HepG2 (cell line): Measurements from ENCODE around the gene PARD3. TPM values are rescaled to one million over a fixed set of nuclear protein-coding genes. Genes with fewer than 3 reads are reported as not detected.

Experiments used
- ATAC-seq: fragments of 200-7000 bp; cut with Tn5 transposase; 3 replicates; pipeline ENCODE4 v1.9.1; 2020; ENCODE audit warnings: mild to moderate bottlenecking, moderate library complexity
- BruUV-seq: library from RNA; stranded (reverse); fragments of 400-500 nt; replicated peaks from 2 replicates; lab custom pipeline; 2021; lab: Mats Ljungman, UMichigan
- CTCF ChIA-PET: fragments of 300-600 bp; formaldehyde crosslinking; extraction: SDS; loops from one replicate; lab custom pipeline; 2021; ENCODE audit warnings: low total read pairs, inconsistent platforms, low intra/inter-chr PET ratio; lab: Yijun Ruan, JAX
- POLR2A ChIA-PET: fragments of 350-600 bp; sonication (Branson Sonifier 250); formaldehyde crosslinking; loops from one replicate; lab custom pipeline; 2020; ENCODE audit warnings: antibody characterized with exemption, inconsistent platforms; lab: Yijun Ruan, JAX
- DNase-seq: peaks from one replicate; pipeline ENCODE4 v3.0.0-alpha.2; 2015; ENCODE audit warnings: low spot score
- FAIRE-seq: peaks from 3 replicates; lab custom pipeline; 2011; peaks lifted over from hg19 to GRCh38; lab: Jason Lieb, UNC
- H2AFZ ChIP-seq: one replicate; pipeline ENCODE4 v1.6.1; 2011; ENCODE audit warnings: low read length, inconsistent platforms
- H3K27ac ChIP-seq: fragments of 300-600 bp; 3 replicates; pipeline ENCODE4 v1.8.0; 2011; ENCODE audit warnings: mixed run types, mild to moderate bottlenecking, mixed read lengths, low read length, inconsistent platforms; ENCODE audit not compliant: insufficient read depth; ENCODE audit errors: extremely low read length
- H3K27me3 ChIP-seq, 2 experiments: fragments of 200-600 bp in 1 of 2; 2 replicates in 1 of 2; 3 replicates in 1 of 2; pipeline versions ENCODE4 v1.6.0 to v1.8.0; 2011; ENCODE audit warnings: low read length in 2 of 2, mild to moderate bottlenecking in 2 of 2, moderate library complexity in 2 of 2, inconsistent platforms in 1 of 2; ENCODE audit not compliant: insufficient read depth in 2 of 2, control insufficient read depth in 1 of 2
- H3K36me3 ChIP-seq, 2 experiments: fragments of 200-600 bp in 1 of 2; replicated peaks in 1 of 2; 2 replicates in 1 of 2; 3 replicates in 1 of 2; pipeline versions ENCODE4 v1.5.1 to v1.8.0; 2011; ENCODE audit warnings: low read length in 2 of 2, inconsistent platforms in 1 of 2; ENCODE audit not compliant: insufficient read depth in 2 of 2, control insufficient read depth in 1 of 2
- H3K4me1 ChIP-seq: 2 replicates; pipeline ENCODE4 v1.5.1; 2012; ENCODE audit warnings: low read length, inconsistent platforms; ENCODE audit not compliant: insufficient read depth
- H3K4me2 ChIP-seq: 2 replicates; pipeline ENCODE4 v1.6.0; 2011; ENCODE audit warnings: low read depth, low read length, inconsistent platforms
- H3K4me3 ChIP-seq, 3 experiments: fragments of 200-600 bp in 1 of 3; sonication (generic), shearing (Covaris generic) in 1 of 3; replicated peaks in 1 of 3; 2 replicates each; pipeline ENCODE4 v1.5.1; 2011 to 2016; ENCODE audit warnings: low read length in 3 of 3, inconsistent platforms in 2 of 3, low read depth in 2 of 3, mild to moderate bottlenecking in 2 of 3, control low read depth in 1 of 3, mixed read lengths in 1 of 3; ENCODE audit not compliant: insufficient read depth in 1 of 3
- H3K79me2 ChIP-seq: one replicate; pipeline ENCODE4 v1.6.1; 2011; ENCODE audit warnings: low read length, inconsistent platforms; ENCODE audit not compliant: insufficient read depth
- H3K9ac ChIP-seq: 2 replicates; pipeline ENCODE4 v1.6.0; 2011; ENCODE audit warnings: mild to moderate bottlenecking, low read depth, low read length, inconsistent platforms; ENCODE audit not compliant: insufficient read depth
- H3K9me3 ChIP-seq: 2 replicates; pipeline ENCODE4 v1.5.1; 2012; ENCODE audit warnings: mild to moderate bottlenecking, low read length
- H4K20me1 ChIP-seq: 2 replicates; pipeline ENCODE4 v1.6.0; 2011; ENCODE audit warnings: inconsistent platforms, mild to moderate bottlenecking, low read length, moderate library complexity; ENCODE audit not compliant: insufficient read depth
- SETDB1 ChIP-seq: sonication (generic); formaldehyde crosslinking; IDR thresholded peaks from 2 replicates; pipeline ENCODE4 v1.5.1; 2020; ENCODE audit warnings: missing genetic modification reagents, mild to moderate bottlenecking, borderline replicate concordance
- ZBTB40 ChIP-seq, 2 experiments: fragments of 450-650 bp in 1 of 2; sonication (generic) in 1 of 2; formaldehyde crosslinking in 1 of 2; IDR thresholded peaks; 2 replicates each; pipeline versions ENCODE4 v1.6.1 to v1.8.0; 2016 to 2022; ENCODE audit warnings: antibody characterized with exemption in 1 of 2, mild to moderate bottlenecking in 1 of 2, missing genetic modification reagents in 1 of 2
- ZNF207 ChIP-seq: fragments of 450-650 bp; IDR thresholded peaks from 2 replicates; pipeline ENCODE4 v1.6.1; 2016; ENCODE audit warnings: antibody characterized with exemption, borderline replicate concordance
- ZNF574 ChIP-seq: sonication (generic); formaldehyde crosslinking; IDR thresholded peaks from 2 replicates; pipeline ENCODE4 v1.4.0; 2020; ENCODE audit warnings: missing genetic modification reagents
- ZNF772 ChIP-seq: sonication (generic); formaldehyde crosslinking; IDR thresholded peaks from 2 replicates; pipeline ENCODE4 v1.5.0; 2020; ENCODE audit warnings: mild to moderate bottlenecking, missing genetic modification reagents
- WGBS: methylation state at CpG from one replicate; pipeline ENCODE4 v1.1.6; 2017; ENCODE audit warnings: low lambda C conversion rate; 5-methylcytosine and 5-hydroxymethylcytosine counted together
- in situ Hi-C: cut with HindIII; loops from 2 replicates; pipeline ENCODE4 v1.10.0; 2017; ENCODE audit warnings: low pct_unique_long_range_greater_than_20kb; ENCODE audit not compliant: extremely low pct_ligation_motif_present
- intact Hi-C: fragments of 100-400 bp; cut with micrococcal nuclease; formaldehyde crosslinking; loops from one replicate; pipeline ENCODE4 v1.10.0; 2022; ENCODE audit not compliant: unreplicated experiment
- polyA plus RNA-seq, 8 experiments: library from polyadenylated mRNA; depleted of rRNA in 3 of 8; stranded (reverse) in 7 of 8; unstranded in 1 of 8; fragments of >200 nt; fragmentation: Illumina TruSeq in 4 of 8; extraction: Trizol in 4 of 8; gene quantifications; 2 replicates each; pipeline versions ENCODE4 v1.2.1 to v1.2.3, GENCODE V29; 2011 to 2016; ENCODE audit warnings: low read depth in 4 of 8, missing spikeins in 1 of 8, mixed read lengths in 1 of 8; ENCODE audit not compliant: insufficient read depth in 1 of 8
- total RNA-seq, 5 experiments: library from RNA; depleted of rRNA; stranded (reverse); fragments of >200 nt; fragmentation: Illumina TruSeq; extraction: Trizol; gene quantifications; 2 replicates each; pipeline ENCODE4 v1.2.3, GENCODE V29; 2016; ENCODE audit warnings: low read depth in 1 of 5

PARD3 gene
- total and polyA plus RNA-seq, 2 of the 13 experiments (the other 11 are each of a cell fraction or from before 2014, with no cell fraction given), result 40.9 to 60.0 TPM

GRCh38 chr10:34241226-34242000 lies 573.7 kb downstream of the PARD3 start (continued):
- no peak for TF ChIP-seq ZNF574 (CRISPR knock-in tag)
- TF ChIP-seq ZNF207, result no peak
- TF ChIP-seq, all 625 proteins: peak for 0

GRCh38 chr10:34240039-34240438 lies 575.1 kb downstream of the PARD3 start:
- no peak for DNase-seq
- no peak for FAIRE-seq
- ChIA-PET CTCF (no interaction called here), POLR2A (no interaction called here)
- H3K36me3 ChIP-seq, result no peaks in the 10 kb centered on the region
- peaks cover 7% of the 10 kb centered on the region for H3K4me1 ChIP-seq
- H3K4me3 ChIP-seq, result no peak overlapping the region
- in situ Hi-C loops, result no loop called here
- H3K79me2 ChIP-seq, result no peaks in the 10 kb centered on the region
- WGBS, result 96% methylated on average over 7 of the region's 7 CpGs
- no peak overlapping the region for H3K4me2 ChIP-seq
- no peaks in the 10 kb centered on the region; a peak in 1 of 5 replicates for H3K27me3 ChIP-seq
- no peak overlapping the region for H3K27ac ChIP-seq
- intact Hi-C loops, result no loop called here
- H3K9me3 ChIP-seq, result no peaks in the 10 kb centered on the region
- ATAC-seq, result no peak
- BruUV-seq, result no TSS peak
- no peaks in the 10 kb centered on the region for H4K20me1 ChIP-seq
- H3K9ac ChIP-seq, result no peak overlapping the region
- no peak overlapping the region for H2AFZ ChIP-seq
- TF ChIP-seq ZNF772 (CRISPR knock-in tag) (no peak), SETDB1 (no peak), ZBTB40 (IDR thresholded peaks at IDR 0.05) (no peak), ZBTB40 (CRISPR knock-in tag; IDR thresholded peaks at IDR 0.05) (no peak)
